Ishikawa (cell line): ENCODE data around the gene EXOSC3.

ENCODE experiments used
- CEBPB ChIP-seq: IDR thresholded peaks from 2 replicates; pipeline ENCODE4 v1.6.1; 2012
- CREB1 ChIP-seq: IDR thresholded peaks from 2 replicates; pipeline ENCODE4 v1.6.1; 2012; ENCODE audit warnings: low read depth
- EGR1 ChIP-seq: IDR thresholded peaks from 2 replicates; pipeline ENCODE4 v1.6.1; 2012
- EP300 ChIP-seq: IDR thresholded peaks from 2 replicates; pipeline ENCODE4 v1.6.1; 2012; ENCODE audit warnings: borderline replicate concordance
- FOXM1 ChIP-seq: IDR thresholded peaks from 2 replicates; pipeline ENCODE4 v1.6.1; 2012; ENCODE audit warnings: low read depth, borderline replicate concordance
- NFIC ChIP-seq: IDR thresholded peaks from 2 replicates; pipeline ENCODE4 v1.6.1; 2012
- RAD21 ChIP-seq: IDR thresholded peaks from 2 replicates; pipeline ENCODE4 v1.6.1; 2012; ENCODE audit warnings: low read depth
- REST ChIP-seq: IDR thresholded peaks from 2 replicates; pipeline ENCODE4 v1.6.1; 2012; ENCODE audit warnings: low read depth, mild to moderate bottlenecking
- TAF1 ChIP-seq: IDR thresholded peaks from 2 replicates; pipeline ENCODE4 v1.6.1; 2012; ENCODE audit warnings: low read depth, mild to moderate bottlenecking
- TCF12 ChIP-seq: IDR thresholded peaks from 2 replicates; pipeline ENCODE4 v1.6.1; 2012; ENCODE audit warnings: low read depth
- TEAD4 ChIP-seq: IDR thresholded peaks from 2 replicates; pipeline ENCODE4 v1.6.1; 2012
- YY1 ChIP-seq: IDR thresholded peaks from 2 replicates; pipeline ENCODE4 v1.6.1; 2012; ENCODE audit warnings: low read depth
- ZBTB7A ChIP-seq: IDR thresholded peaks from 2 replicates; pipeline ENCODE4 v1.6.1; 2012; ENCODE audit warnings: low read depth
- TF ChIP-seq, protein P1 (sequence below): IDR thresholded peaks from 2 replicates; pipeline ENCODE4 v1.6.1; 2012
- TF ChIP-seq, protein P2 (sequence below): IDR thresholded peaks from 2 replicates; pipeline ENCODE4 v1.6.1; 2012

Gene EXOSC3

GRCh38 chr9:37740631-37741328 lies 44.1 kb downstream of the EXOSC3 start:
- TF ChIP-seq ZBTB7A (no peak), RAD21 (no peak), EP300 (no peak), YY1 (no peak), TCF12 (no peak), EGR1 (no peak), FOXM1 (no peak), CREB1 (no peak), NFIC (no peak), CEBPB (no peak), REST (no peak), TAF1 (no peak)
- TF ChIP-seq, protein P1, sequence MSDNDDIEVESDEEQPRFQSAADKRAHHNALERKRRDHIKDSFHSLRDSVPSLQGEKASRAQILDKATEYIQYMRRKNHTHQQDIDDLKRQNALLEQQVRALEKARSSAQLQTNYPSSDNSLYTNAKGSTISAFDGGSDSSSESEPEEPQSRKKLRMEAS = no peak
- TF ChIP-seq, protein P2, sequence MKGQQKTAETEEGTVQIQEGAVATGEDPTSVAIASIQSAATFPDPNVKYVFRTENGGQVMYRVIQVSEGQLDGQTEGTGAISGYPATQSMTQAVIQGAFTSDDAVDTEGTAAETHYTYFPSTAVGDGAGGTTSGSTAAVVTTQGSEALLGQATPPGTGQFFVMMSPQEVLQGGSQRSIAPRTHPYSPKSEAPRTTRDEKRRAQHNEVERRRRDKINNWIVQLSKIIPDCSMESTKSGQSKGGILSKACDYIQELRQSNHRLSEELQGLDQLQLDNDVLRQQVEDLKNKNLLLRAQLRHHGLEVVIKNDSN = no peak

DNA sequence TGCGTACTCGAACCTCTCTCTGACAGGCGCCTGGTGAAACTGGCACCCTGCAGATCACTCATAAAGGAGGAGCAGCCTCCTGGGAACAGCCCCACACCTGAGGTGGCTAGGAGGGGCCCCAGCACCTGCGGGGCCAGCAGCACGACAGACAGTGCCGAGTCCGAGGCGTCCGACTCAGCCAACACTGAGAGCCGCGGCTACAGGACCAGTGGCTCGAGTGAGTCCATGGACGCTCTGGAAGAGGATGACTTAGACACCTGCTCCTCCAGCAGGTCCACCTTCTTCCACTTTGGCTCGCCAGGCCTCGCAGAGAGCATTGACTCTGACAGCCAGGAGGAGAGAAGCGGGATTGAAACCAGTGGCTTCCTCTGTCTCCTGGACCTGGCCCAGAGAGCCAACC lies 44.7 kb downstream of the EXOSC3 start:
- TF ChIP-seq TAF1 (no peak), NFIC (no peak), REST (no peak), EGR1 (no peak), YY1 (no peak), CREB1 (no peak), CEBPB (no peak), RAD21 (no peak), TEAD4 (no peak), FOXM1 (no peak)
- TF ChIP-seq, protein P2 = no peak

- TF ChIP-seq, protein P1 = no peak
- TF ChIP-seq TAF1 (no peak), EP300 (no peak), NFIC (no peak), TEAD4 (no peak), EGR1 (no peak), TCF12 (no peak), REST (no peak), CEBPB (no peak), YY1 (no peak), CREB1 (no peak), RAD21 (no peak), ZBTB7A (no peak), FOXM1 (no peak)
- TF ChIP-seq, protein P2 = no peak
Measured at GRCh38 chr9:37739222-37739621, 45.6 kb downstream of the EXOSC3 start.

DNA sequence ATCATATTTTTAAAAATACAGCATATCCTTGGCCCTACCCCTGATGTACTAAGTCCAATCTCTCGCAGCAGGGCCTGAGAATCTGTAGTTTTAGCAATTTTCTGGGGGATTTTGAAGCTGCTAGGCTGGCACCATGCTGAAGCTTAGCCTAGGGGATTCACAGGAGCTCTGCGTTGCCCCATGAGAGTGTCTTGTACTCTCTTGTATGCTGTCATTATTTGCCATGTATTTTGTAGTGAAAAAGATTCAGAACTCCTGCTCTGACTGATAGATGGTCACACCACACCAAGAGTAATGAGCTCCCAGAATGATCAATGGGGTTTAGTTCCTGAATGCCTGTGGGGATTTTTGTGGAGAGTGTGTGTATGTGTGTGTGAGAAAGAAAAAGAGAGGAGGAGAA lies 51.9 kb downstream of the EXOSC3 start:
- no peak for TF ChIP-seq CREB1
- TF ChIP-seq TAF1 = no peak
- TF ChIP-seq TEAD4 = no peak
- TF ChIP-seq TCF12 = no peak
- no peak for TF ChIP-seq YY1
- no peak for TF ChIP-seq NFIC
- no peak for TF ChIP-seq EP300
- TF ChIP-seq, protein P2 = no peak
- no peak for TF ChIP-seq FOXM1
- no peak for TF ChIP-seq CEBPB
- TF ChIP-seq RAD21 = no peak
- no peak for TF ChIP-seq REST
- TF ChIP-seq ZBTB7A = no peak
- TF ChIP-seq EGR1 = no peak
- TF ChIP-seq, protein P1 = no peak
